ENCODE data around the gene INKA2. TPM values are rescaled to one million over a fixed set of nuclear protein-coding genes. Genes with fewer than 3 reads are reported as not detected.

Gene INKA2
- polyA plus RNA-seq, 4 donors = 0.22 to 4.4 (median 1.2) TPM

DNA sequence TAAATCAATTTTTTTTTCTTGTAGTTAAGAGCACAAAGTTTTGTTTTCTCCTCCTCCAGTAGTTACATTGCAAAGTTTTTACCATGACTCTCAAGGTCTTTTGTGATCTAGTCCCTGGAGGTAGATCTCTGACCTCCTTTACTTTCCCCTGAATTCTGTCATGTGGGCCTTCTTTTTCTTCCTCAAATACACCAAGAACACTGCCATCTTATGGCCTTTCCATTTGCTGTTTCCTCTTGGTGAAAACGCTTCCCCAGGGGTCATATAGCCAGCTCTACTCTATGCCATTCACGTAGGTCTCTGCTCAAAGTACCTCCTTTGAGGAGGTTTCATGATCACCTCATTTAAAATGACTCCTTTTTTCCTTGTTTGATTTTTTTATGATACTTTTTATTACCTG is 19.2 kb upstream of the INKA2 start:
- peak; percentile 28 to 35 for DNase-seq
- 13 to 54% (median 48%) methylated on average over 2 of the region's 2 CpGs for WGBS, 3 donors
- Histone ChIP-seq H3K9me3 (ENCODE audit: control insufficient read depth in 2 of 2, insufficient read depth in 1 of 2, low read depth in 1 of 2, low read length in 1 of 2) (no peaks in the 10 kb centered on the region), H3K36me3 (ENCODE audit: control insufficient read depth in 3 of 3, insufficient read depth in 2 of 3, low read depth in 1 of 3, low read length in 3 of 3) (peaks cover 2 to 4% (median 3%) of the 10 kb centered on the region in 3 donors), H3K27me3 (ENCODE audit: control insufficient read depth in 3 of 3, insufficient read depth in 3 of 3, low read length in 3 of 3) (no peaks in the 10 kb centered on the region), H3K4me3 (ENCODE audit: low read depth in 1 of 3, low read length in 3 of 3) (no peak overlapping the region), H3K4me1 (ENCODE audit: control insufficient read depth in 3 of 3, insufficient read depth in 2 of 3, low read depth in 1 of 3, low read length in 2 of 3) (peaks cover 0 to 5% (median 0%) of the 10 kb centered on the region in 3 donors), H3K27ac (ENCODE audit: low read depth in 1 of 3, low read length in 2 of 3) (peak overlapping the region in 1 of 3 donors; percentile 14)
- FAIRE-seq = no peak

DNA sequence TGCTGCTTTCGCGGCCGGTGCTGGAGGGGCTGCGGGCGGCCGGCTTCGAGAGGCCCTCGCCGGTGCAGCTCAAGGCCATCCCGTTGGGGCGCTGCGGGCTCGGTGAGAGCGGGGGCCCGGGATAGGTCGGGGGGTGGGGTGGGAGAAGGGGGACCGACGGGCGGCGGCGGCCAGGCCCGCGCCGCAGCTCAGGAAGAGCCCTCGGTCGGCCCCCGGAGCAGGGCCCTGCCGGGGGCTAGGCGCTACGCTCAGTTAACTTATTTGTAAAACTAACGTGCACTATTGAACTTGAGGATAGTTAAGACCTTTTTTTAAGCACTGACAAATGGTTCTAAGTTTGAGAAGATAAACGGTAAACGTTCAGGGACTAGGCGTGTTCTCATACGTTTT is 16.9 kb upstream of the INKA2 start:
- H3K4me1 ChIP-seq (ENCODE audit: control insufficient read depth in 3 of 3, insufficient read depth in 2 of 3, low read depth in 1 of 3, low read length in 2 of 3) = peaks cover 0 to 5% (median 0%) of the 10 kb centered on the region in 3 donors
- DNase-seq = peak in 1 of 2 donors; percentile 24
- H3K4me3 ChIP-seq (ENCODE audit: low read depth in 1 of 3, low read length in 3 of 3) = peak overlapping the region; percentile 78 to 97 (median 84)
- H3K36me3 ChIP-seq (ENCODE audit: control insufficient read depth in 3 of 3, insufficient read depth in 2 of 3, low read depth in 1 of 3, low read length in 3 of 3) = peaks cover 0 to 2% (median 0%) of the 10 kb centered on the region in 3 donors
- FAIRE-seq = no peak
- no peaks in the 10 kb centered on the region for H3K27me3 ChIP-seq (ENCODE audit: control insufficient read depth in 3 of 3, insufficient read depth in 3 of 3, low read length in 3 of 3)
- H3K27ac ChIP-seq (ENCODE audit: low read depth in 1 of 3, low read length in 2 of 3) = peak overlapping the region; percentile 86 to 98 (median 91)
- H3K9me3 ChIP-seq (ENCODE audit: control insufficient read depth in 2 of 2, insufficient read depth in 1 of 2, low read depth in 1 of 2, low read length in 1 of 2) = no peaks in the 10 kb centered on the region
- 0 to 1% (median 0%) methylated on average over 20 to 35 of the region's 35 CpGs for WGBS, 3 donors

DNA sequence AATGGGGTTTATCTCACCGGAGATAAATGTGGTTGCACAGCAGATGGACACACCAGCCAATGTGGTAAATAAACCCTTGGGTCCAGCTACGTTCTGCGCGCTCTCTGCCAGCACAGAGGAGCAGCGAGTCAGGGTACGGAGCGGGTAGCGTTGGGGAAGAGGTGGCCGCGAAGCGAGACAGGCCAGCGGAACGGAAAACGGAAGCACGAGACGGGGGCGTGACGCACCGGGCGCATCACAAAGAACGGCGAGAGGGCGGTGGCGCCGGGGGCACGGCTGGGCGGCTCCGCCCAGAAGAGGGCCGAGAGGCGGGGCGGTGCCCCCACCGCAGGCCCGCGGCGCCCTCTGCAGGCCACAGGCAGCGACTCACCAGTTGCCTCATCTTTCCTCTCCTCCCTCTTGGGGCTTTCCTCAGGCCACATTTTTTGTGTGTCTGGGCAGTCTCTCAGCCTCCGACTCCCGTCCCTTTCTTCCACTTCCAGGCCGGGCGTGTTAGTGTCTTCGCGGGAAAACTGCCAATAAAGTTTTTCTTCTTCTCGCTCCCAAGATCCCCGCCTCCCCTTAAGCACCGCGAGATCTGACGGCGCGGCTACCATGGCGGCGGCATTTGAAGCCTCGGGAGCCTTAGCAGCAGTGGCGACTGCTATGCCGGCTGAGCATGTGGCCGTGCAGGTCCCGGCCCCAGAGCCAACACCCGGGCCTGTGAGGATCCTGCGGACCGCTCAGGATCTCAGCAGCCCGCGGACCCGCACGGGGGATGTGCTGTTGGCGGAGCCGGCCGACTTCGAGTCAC is 16.3 kb upstream of the INKA2 start, which contains the start of gene DDX20:
Gene DDX20 (plus strand): TSS at position 571 of the 793 bp plus-strand sequence. CDS start 24 bp downstream, at position 595.
- Histone ChIP-seq H3K4me1 (ENCODE audit: control insufficient read depth in 3 of 3, insufficient read depth in 2 of 3, low read depth in 1 of 3, low read length in 2 of 3) (peaks cover 0 to 5% (median 0%) of the 10 kb centered on the region in 3 donors), H3K27ac (ENCODE audit: low read depth in 1 of 3, low read length in 2 of 3) (peak within 1 kb of the TSS; percentile 86 to 98 (median 91)), H3K4me3 (ENCODE audit: low read depth in 1 of 3, low read length in 3 of 3) (peak within 1 kb of the TSS; percentile 78 to 97 (median 84)), H3K9me3 (ENCODE audit: control insufficient read depth in 2 of 2, insufficient read depth in 1 of 2, low read depth in 1 of 2, low read length in 1 of 2) (no peaks in the 10 kb centered on the region), H3K27me3 (ENCODE audit: control insufficient read depth in 3 of 3, insufficient read depth in 3 of 3, low read length in 3 of 3) (no peaks in the 10 kb centered on the region), H3K36me3 (ENCODE audit: control insufficient read depth in 3 of 3, insufficient read depth in 2 of 3, low read depth in 1 of 3, low read length in 3 of 3) (peaks cover 0 to under 1% (median 0%) of the 10 kb centered on the region in 3 donors)
- peak; percentile 95 to 98 for DNase-seq
- no peak for FAIRE-seq
- WGBS, 3 donors = 0% methylated on average over 54 to 67 of the region's 67 CpGs

DNA sequence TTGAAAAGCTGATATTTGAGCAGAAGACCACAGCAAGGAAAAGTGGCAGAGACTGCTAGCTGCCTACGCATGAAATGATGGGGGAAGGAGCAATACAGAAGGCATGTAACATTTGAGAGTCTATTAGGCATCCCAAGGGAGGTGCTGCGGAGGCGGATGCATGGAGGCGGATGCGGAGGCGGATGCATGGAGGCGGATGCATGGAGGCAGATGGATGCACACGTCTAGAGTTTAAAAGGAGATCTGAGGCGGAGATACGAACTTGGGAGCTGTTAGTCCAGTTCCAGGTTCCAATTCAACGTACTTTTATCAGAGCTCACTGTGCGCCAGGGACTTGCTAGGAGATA is 15.8 kb upstream of the INKA2 start:
- FAIRE-seq = no peak
- Histone ChIP-seq H3K9me3 (ENCODE audit: control insufficient read depth in 2 of 2, insufficient read depth in 1 of 2, low read depth in 1 of 2, low read length in 1 of 2) (no peaks in the 10 kb centered on the region), H3K4me1 (ENCODE audit: control insufficient read depth in 3 of 3, insufficient read depth in 2 of 3, low read depth in 1 of 3, low read length in 2 of 3) (peaks cover 0 to 5% (median 0%) of the 10 kb centered on the region in 3 donors), H3K27me3 (ENCODE audit: control insufficient read depth in 3 of 3, insufficient read depth in 3 of 3, low read length in 3 of 3) (no peaks in the 10 kb centered on the region), H3K36me3 (ENCODE audit: control insufficient read depth in 3 of 3, insufficient read depth in 2 of 3, low read depth in 1 of 3, low read length in 3 of 3) (no peaks in the 10 kb centered on the region), H3K27ac (ENCODE audit: low read depth in 1 of 3, low read length in 2 of 3) (peak overlapping the region; percentile 86 to 98 (median 91)), H3K4me3 (ENCODE audit: low read depth in 1 of 3, low read length in 3 of 3) (peak overlapping the region; percentile 40 to 84 (median 78))
- DNase-seq = peak in 1 of 2 donors; percentile 45
- 0% methylated on average over 12 of the region's 12 CpGs for WGBS, 3 donors

DNA sequence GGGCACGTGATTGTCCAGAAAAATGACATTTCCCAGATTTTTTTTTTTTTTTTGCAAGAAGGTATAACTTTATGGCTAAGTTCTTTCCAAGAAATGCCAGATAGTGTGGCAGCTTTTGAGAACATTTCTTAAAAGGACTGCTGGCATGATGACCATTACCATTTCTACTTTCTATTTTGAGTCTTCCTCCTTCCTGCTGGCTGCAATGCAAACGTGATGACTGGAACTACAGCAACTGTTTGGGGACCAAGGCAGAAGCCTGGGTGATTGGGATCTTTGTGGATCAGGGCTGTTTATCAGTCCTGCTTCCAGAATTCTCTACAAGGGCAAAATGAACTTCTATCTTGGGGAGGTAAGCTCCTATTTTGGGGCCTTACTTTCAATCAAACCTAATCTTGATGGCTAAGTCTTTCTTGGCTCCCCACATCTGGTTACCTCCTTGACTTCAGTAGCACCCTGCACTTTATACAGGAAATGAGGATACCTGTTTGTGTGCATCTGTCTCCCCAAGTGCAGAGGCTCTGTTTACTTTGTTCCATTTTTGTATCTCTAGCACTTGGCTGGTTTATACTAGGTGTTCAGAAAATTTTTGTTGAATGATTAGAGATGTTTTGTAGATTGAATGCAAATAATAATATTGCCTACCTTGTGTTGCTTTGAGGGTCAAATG is 12.8 kb upstream of the INKA2 start:
- FAIRE-seq = no peak
- 39 to 51% (median 45%) methylated on average over 2 of the region's 2 CpGs for WGBS, 3 donors
- Histone ChIP-seq H3K4me3 (ENCODE audit: low read depth in 1 of 3, low read length in 3 of 3) (no peak overlapping the region), H3K4me1 (ENCODE audit: control insufficient read depth in 3 of 3, insufficient read depth in 2 of 3, low read depth in 1 of 3, low read length in 2 of 3) (peaks cover 0 to under 1% (median 0%) of the 10 kb centered on the region in 3 donors), H3K27ac (ENCODE audit: low read depth in 1 of 3, low read length in 2 of 3) (no peak overlapping the region), H3K9me3 (ENCODE audit: control insufficient read depth in 2 of 2, insufficient read depth in 1 of 2, low read depth in 1 of 2, low read length in 1 of 2) (no peaks in the 10 kb centered on the region), H3K27me3 (ENCODE audit: control insufficient read depth in 3 of 3, insufficient read depth in 3 of 3, low read length in 3 of 3) (no peaks in the 10 kb centered on the region), H3K36me3 (ENCODE audit: control insufficient read depth in 3 of 3, insufficient read depth in 2 of 3, low read depth in 1 of 3, low read length in 3 of 3) (no peaks in the 10 kb centered on the region)
- no peak for DNase-seq

DNA sequence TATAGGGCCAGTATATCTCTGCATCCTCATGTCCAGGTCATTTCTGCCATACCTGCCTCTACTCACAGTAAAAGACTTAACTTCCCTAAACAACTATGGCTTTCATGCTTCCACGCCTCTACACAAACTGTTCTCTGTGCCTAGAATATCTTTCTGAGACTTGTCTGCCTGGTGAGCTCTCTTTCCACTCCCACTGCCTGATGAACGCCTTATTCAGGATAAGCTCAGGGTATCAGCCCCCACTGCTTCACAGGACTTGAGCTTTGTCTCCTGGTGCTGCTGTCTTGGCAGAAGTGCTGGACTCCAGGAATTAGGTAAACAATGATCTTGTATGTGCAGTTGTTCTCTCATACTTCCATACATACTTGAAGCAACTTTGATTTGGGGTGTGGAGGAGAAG is 11.7 kb upstream of the INKA2 start:
- H3K36me3 ChIP-seq (ENCODE audit: control insufficient read depth in 3 of 3, insufficient read depth in 2 of 3, low read depth in 1 of 3, low read length in 3 of 3) = no peaks in the 10 kb centered on the region
- FAIRE-seq = no peak

DNA sequence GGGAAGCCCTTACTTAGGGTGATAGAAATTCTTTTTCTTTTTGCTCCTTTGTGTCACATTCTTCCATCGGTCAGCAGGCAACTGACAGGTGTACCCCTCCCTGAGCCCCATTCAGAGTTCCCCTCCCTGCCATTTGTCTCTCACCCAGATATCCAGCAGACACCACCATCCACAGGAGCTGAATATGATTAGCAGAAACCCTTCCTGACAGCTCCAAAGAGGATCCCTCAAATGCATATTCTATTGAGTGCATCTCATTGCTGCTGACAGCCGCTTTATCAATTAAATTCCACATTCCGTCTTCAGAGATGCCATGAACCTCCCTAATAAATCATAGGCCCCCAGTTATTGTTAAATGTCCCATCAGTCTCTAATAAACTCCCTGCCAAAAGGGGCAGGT is 10.4 kb upstream of the INKA2 start:
- FAIRE-seq = no peak
- 80 to 98% (median 90%) methylated on average over 3 of the region's 3 CpGs for WGBS, 3 donors
- DNase-seq = no peak
- H3K9me3 ChIP-seq (ENCODE audit: control insufficient read depth in 2 of 2, insufficient read depth in 1 of 2, low read depth in 1 of 2, low read length in 1 of 2) = no peaks in the 10 kb centered on the region
- H3K27me3 ChIP-seq (ENCODE audit: control insufficient read depth in 3 of 3, insufficient read depth in 3 of 3, low read length in 3 of 3) = no peaks in the 10 kb centered on the region
- no peak overlapping the region for H3K27ac ChIP-seq (ENCODE audit: low read depth in 1 of 3, low read length in 2 of 3)
- no peak overlapping the region for H3K4me3 ChIP-seq (ENCODE audit: low read depth in 1 of 3, low read length in 3 of 3)
- no peaks in the 10 kb centered on the region for H3K4me1 ChIP-seq (ENCODE audit: control insufficient read depth in 3 of 3, insufficient read depth in 2 of 3, low read depth in 1 of 3, low read length in 2 of 3)
- no peaks in the 10 kb centered on the region for H3K36me3 ChIP-seq (ENCODE audit: control insufficient read depth in 3 of 3, insufficient read depth in 2 of 3, low read depth in 1 of 3, low read length in 3 of 3)

More for the DNA sequence above, 11.7 kb upstream of the INKA2 start:
- WGBS, 3 donors = 70 to 84% (median 80%) methylated on average over 2 of the region's 2 CpGs
- Histone ChIP-seq H3K27me3 (ENCODE audit: control insufficient read depth in 3 of 3, insufficient read depth in 3 of 3, low read length in 3 of 3) (no peaks in the 10 kb centered on the region), H3K4me3 (ENCODE audit: low read depth in 1 of 3, low read length in 3 of 3) (no peak overlapping the region), H3K27ac (ENCODE audit: low read depth in 1 of 3, low read length in 2 of 3) (no peak overlapping the region), H3K9me3 (ENCODE audit: control insufficient read depth in 2 of 2, insufficient read depth in 1 of 2, low read depth in 1 of 2, low read length in 1 of 2) (no peaks in the 10 kb centered on the region), H3K4me1 (ENCODE audit: control insufficient read depth in 3 of 3, insufficient read depth in 2 of 3, low read depth in 1 of 3, low read length in 2 of 3) (no peaks in the 10 kb centered on the region)
- DNase-seq = no peak

DNA sequence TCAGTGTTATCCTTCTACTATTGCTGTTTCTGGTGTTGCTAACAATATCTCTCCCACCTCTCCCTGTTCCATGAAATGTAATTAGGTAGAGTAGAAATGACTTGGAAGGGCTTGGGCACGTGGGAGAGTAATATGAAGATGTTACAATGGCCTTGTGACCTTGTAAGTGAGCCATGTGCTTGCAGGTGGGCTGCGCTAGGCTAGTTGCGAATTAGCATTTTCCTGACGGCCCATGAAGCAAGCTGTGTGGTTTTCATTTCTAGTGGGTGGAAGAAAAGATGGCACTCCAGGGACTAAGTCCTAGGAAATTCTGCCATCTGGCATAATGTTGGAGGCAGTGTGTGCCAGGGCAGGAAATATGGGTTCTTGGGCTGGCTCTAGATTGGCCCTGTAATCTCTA is 8.8 kb upstream of the INKA2 start:
- Histone ChIP-seq H3K9me3 (ENCODE audit: control insufficient read depth in 2 of 2, insufficient read depth in 1 of 2, low read depth in 1 of 2, low read length in 1 of 2) (no peaks in the 10 kb centered on the region), H3K36me3 (ENCODE audit: control insufficient read depth in 3 of 3, insufficient read depth in 2 of 3, low read depth in 1 of 3, low read length in 3 of 3) (no peaks in the 10 kb centered on the region), H3K4me1 (ENCODE audit: control insufficient read depth in 3 of 3, insufficient read depth in 2 of 3, low read depth in 1 of 3, low read length in 2 of 3) (no peaks in the 10 kb centered on the region), H3K27ac (ENCODE audit: low read depth in 1 of 3, low read length in 2 of 3) (no peak overlapping the region), H3K4me3 (ENCODE audit: low read depth in 1 of 3, low read length in 3 of 3) (no peak overlapping the region), H3K27me3 (ENCODE audit: control insufficient read depth in 3 of 3, insufficient read depth in 3 of 3, low read length in 3 of 3) (peaks cover 0 to under 1% (median 0%) of the 10 kb centered on the region in 3 donors)
- DNase-seq (no peak), FAIRE-seq (no peak)
- WGBS, 3 donors = 80 to 82% (median 81%) methylated on average over 4 of the region's 4 CpGs
